Stimulated activated naive CD4-positive, alpha-beta T cell treated with Interleukin-2 at 50 U/mL for 16 hours (primary cell): ENCODE data around the gene EFCAB11.
A peak's percentile ranks its signal among the peaks of the same experiment; 100 is the strongest.

Experiments
- DNase-seq: peaks from one replicate; lab custom pipeline; 2025; lab: John Stamatoyannopoulos, UW

The EFCAB11 gene

DNA sequence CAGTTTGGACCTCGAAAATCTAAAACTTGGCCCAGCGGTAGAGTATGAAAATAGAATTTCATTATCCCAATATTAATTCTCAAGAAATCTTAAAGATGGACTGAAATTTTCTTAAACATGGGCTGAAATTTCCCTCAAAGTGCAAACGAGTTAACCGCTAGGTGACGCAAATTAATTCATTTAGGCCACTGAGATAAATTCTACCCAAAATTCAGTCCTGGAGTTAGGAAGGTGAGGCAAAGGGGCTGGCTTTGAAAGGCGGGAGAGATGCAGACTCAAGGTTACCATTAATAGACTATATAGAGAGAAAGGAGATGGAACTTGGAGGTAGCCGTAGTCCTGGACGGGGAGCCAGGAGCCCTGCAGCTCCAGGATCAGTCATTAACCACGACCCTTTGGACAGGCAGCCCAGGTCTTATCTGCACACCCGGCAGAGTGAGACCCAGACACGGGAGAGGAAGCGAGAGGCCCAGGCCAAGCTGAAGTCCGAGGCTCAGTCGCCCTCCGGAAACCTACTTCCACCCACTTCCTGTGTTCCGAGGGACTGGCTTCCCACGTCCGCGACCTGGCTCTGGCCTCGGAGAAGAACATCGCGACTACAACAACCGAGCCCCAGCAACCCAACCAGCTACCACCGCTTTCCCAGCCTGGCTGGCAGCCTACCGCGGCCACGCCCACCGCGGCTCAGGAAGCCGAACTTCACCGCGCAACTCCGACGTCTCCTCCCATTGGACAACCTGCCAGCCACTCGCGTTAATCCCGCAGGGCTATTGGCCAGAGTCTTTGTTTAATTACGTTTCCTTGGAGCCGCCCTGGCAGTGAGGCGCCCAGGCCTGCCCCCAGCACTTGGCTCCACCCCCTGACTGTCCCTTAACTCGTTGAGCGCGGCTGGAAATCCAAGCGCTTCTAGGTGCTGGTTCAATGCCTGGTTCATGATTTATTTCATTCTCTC is at the start of gene EFCAB11:
EFCAB11 (minus strand) TSS at position 661 of the 952 bp plus-strand sequence; CDS start at position 591, 70 bp downstream.
- DNase-seq = peak; percentile 97

DNA sequence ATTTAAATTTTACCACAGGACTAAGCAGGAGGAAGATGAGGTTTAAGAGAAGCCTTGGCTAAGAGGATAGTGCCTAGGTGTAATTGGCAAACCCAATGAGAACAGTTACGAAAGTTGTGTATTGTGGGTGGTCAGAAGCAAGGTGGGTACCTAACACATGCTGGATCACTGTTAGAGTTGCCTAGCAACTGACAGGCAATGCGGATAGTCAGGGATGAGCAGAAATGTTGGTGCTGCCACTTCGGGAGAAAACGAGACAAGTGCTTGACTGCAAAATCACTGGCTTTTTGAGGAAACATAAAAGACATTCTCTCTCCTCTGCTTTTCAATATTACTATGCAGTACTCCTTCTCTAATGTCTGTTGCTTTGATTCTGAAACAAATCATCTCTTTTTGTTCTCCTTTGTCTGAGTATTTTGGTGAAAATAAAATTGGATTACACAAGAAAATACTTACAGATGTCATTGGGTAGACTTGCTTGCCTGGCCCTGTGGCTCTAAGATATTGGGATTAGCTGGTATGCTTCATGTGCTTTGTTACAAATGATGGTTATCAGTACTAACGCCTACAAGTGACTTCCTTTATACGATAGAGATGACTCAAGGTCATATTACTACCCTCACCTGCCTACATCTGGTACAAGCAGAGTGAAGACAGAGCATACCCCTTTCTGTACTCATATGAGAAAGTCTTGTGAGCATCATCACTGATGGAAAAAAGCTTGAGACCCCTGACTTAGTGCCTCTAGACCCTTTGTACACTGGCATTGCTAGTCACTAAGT is 49.2 kb upstream of the EFCAB11 start:
- no peak for DNase-seq

- no peak for DNase-seq
Observed at GRCh38 chr14:90000935-90001334, 46.4 kb upstream of the EFCAB11 start.

DNA sequence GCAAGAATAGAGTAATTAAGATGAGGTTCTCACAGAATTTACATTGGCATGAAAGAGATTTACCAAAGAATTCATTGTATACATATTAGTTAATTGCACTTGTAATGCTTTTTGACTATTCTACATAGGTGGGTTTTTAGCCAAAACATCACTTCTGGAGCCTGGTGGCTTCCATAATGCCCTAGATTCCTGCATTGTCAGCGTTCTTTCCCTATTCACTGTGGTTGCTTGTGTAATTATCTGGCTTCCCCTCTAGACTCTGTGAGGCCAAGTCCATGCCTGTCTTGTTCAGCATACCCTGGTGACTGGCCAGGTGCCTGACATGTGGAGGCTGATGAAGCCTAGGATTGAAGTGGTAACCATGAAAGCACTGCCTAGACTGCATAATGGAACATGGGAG is 42.4 kb upstream of the EFCAB11 start:
- DNase-seq = no peak

- DNase-seq = no peak
Observed at GRCh38 chr14:89992273-89992672, 37.7 kb upstream of the EFCAB11 start.

DNA sequence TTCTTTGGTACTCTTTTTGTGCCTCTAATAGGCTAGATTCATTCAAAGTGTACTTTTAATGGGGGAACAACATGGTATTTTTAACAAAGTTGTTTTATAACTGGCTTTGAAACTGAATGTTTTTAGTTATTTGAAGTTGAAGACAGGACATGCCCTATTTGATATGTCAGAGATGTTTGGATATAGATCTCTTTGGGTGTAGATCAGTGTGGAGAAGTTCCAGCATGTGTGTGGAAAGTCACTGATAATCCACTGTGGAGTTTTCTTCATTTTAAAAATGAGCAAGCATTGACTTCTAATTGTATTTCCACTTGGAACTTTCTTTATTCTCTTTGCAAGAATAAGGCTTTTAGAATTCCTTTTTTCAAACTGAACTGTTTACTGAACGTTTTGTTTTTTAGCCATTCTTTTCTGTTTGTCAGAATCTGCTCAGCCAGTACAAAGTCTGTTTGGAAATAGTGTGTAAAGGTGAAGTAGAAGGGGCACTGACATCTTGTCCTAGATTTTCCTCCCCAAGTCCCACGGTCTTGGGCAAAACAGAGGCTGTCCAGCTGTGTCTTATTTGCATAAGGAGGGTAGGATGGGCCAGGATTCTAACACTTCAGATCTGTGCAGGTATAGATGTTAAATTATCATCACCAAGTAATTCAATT is 36.2 kb upstream of the EFCAB11 start:
- no peak for DNase-seq

DNA sequence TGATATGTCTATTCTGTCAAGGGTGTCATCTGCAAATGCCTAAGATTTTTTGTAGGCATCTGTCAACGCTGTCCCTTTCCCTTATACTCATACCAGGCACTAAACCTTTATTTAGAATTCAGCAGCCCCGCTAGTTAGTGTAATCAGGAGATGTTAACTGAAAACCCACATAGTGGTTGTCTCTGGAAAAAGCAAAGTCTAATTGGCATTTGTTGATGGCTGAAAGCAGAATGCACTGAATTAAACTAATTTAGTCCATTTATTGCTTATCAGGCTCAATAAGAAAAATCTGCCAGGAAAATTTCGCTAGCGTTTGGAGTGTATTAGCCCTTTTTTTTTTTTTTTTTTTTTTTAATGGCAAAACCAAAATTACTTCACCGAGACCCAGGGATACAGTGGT is 35.7 kb upstream of the EFCAB11 start:
- no peak for DNase-seq

DNA sequence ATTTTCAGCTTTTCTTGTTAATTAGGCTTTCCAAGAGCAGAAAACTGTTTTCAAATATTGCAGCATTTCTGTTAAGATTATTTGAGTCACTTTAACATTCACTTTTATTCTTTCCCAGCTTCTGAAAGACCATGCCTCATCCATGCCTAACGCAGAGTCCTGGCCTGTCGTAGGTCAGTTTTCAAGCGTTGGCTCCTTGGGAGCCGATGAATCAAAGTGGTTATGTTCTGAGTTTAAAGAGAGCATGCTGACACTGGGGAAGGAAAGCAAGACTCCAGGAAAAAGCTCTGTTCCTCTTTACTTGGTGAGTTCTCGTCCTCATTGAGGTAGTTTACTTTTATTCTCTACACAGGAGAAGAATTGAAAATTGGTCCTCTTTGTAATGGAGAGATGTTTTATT is 34.3 kb upstream of the EFCAB11 start:
- DNase-seq = no peak

GRCh38 chr14:89987161-89987475 is 32.6 kb upstream of the EFCAB11 start:
- no peak for DNase-seq

DNA sequence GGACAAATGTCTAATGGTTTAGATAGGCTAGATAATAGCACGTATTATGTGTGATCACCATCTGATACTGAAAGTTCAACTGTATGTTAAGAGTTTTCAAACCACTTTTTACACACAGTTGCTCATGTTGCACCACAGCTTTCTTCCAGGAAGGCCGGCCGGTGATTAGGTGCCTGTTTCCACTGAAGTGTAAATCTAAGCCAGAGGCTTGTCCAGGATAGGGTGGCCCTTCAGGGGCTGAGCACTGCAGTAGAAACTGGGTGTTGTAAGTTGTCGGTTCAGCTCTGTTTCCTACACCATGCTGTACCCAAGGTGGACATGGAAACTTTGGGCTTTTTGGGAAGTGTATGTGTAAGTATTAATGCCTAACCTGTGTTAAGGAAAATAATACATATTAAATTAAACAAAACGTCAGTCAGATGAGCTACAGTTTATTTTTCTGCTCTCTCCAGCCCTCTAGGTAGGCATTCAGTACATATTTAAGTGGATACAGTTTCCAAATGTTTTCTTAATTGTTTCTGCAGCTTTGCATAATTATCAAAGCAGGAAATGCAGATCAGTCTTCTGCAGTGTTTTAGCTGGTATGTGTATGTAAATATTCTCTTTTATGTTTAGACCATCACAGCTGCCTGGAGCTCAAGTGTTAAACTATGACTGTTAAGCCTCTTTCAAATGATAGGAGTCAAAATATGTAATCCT is 32.1 kb upstream of the EFCAB11 start:
- DNase-seq = no peak

DNA sequence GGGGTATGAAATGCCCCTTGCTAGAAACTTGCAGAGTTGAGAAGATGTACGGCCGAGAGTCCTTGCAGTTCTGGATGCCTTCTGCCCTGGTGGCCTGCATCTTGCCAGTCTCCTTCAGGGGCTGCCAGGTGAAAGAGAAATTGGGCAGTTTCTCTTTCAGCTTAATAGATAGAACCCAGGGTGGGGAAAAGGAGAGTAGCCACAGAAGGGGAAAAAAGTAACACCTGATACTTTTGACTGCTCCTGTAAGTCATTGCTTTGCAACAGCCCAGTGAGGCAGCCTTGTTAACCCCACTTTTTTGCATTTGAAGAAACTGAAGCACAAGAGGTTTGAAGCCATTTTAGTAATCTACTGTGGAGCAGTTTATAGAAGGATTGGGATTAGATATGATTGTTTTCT is 28.8 kb upstream of the EFCAB11 start:
- no peak for DNase-seq

GRCh38 chr14:89978656-89979055 is 24.1 kb upstream of the EFCAB11 start:
- no peak for DNase-seq

- no peak for DNase-seq
Observed at GRCh38 chr14:89977668-89978067, 23.1 kb upstream of the EFCAB11 start.

DNA sequence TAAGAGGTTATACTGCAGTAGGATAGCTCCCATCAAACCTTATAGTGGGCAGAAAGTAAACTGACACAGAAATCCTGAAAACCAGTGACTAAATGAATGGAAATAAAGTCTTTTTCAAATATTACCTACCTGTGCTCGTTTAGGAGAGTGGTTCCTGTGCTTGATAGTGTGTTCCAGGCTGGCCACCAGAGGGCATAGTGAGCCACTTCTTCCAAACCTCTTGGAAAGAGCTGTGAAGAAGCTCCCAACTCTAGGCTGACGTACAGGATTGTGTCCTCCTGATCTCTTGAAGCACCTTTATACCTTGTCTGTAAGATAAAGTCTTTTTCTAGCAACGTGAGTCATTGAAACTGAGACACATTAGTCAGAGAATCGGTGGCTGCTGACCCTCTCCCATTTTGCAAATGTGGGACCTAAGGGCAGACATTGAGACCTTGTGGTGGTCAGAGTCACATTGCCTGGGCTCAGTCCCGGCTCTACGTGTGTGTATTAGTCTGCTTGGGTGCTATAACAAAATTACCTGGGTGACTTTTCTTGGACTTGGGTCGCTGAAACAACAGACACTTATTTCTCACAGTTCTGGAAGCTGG is 18.8 kb upstream of the EFCAB11 start:
- DNase-seq = peak; percentile 11

GRCh38 chr14:89965839-89966238 is 11.3 kb upstream of the EFCAB11 start:
- DNase-seq = no peak

GRCh38 chr14:89963288-89963978 is 8.9 kb upstream of the EFCAB11 start:
- no peak for DNase-seq

GRCh38 chr14:89960914-89961313 is 6.4 kb upstream of the EFCAB11 start:
- DNase-seq = no peak

GRCh38 chr14:89959853-89960445 is 5.4 kb upstream of the EFCAB11 start:
- DNase-seq = no peak

DNA sequence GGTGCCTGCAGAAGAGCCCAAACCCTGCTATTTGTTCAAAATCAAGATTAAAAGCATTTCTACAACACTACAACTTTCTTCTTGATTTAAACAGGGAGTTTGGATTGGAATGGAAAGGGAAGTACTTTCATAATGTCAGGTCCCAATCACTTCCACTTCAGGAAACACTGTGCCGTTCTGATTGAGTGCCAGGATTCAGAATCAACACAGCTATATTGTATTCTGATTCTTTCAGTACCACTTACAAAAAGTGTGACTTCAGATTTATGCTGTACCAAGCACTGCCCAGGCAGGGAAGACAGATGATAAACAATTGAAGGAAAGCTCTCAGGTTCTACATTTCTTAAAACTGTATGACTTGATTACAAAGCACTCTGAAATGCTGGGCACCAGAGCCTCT is 4.4 kb upstream of the EFCAB11 start:
- no peak for DNase-seq

- no peak for DNase-seq
Observed at GRCh38 chr14:89957791-89958190, 3.3 kb upstream of the EFCAB11 start.

DNA sequence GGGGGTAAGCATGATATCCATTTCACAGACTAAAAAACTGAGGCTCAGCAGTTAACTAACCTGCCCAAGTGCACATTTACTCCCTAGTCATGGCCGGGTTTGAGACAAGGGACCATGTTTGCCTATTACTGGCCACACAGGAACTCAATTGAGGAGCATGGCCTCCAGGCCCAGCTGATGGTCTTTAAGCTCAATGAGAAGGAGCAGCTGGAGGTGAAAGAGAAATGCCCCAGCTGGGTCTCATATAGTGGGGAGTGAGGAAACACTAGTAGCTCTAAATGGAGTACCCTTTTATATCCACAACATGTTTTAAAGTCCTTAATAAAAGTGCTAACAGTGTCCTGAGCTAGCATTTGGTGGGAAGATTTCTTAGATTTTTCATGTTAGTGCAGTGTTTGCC is 2.8 kb upstream of the EFCAB11 start:
- no peak for DNase-seq
